GM18508 (cell line): ENCODE data around the gene SURF6.
"Not testable (repeated sequence)": the region's sequence is repeated elsewhere in the genome, so short reads cannot be mapped to it uniquely, and the experiment has no call there.

ENCODE experiments used
- ATAC-seq: cut with Tn5 transposase; IDR thresholded peaks from one replicate; pipeline ENCODE4 v1.9.1; 2021; ENCODE audit warnings: moderate number of reproducible peaks; ENCODE audit not compliant: insufficient read depth, unreplicated experiment

Gene SURF6

GRCh38 chr9:133335924-133336811 is at the start of gene SURF6:
SURF6 (minus strand) TSS chr9:133336188; CDS start chr9:133336132, 56 bp downstream.
- no peak for ATAC-seq

GRCh38 chr9:133385452-133385851 is 49.5 kb upstream of the SURF6 start:
- no peak for ATAC-seq

GRCh38 chr9:133384736-133385321 is 48.8 kb upstream of the SURF6 start:
- ATAC-seq = no peak

- ATAC-seq = no peak
These were observed 47.5 kb upstream of the SURF6 start for GRCh38 chr9:133383438-133383837.

- ATAC-seq = no peak
These were observed 46.6 kb upstream of the SURF6 start for GRCh38 chr9:133382507-133383141.

DNA sequence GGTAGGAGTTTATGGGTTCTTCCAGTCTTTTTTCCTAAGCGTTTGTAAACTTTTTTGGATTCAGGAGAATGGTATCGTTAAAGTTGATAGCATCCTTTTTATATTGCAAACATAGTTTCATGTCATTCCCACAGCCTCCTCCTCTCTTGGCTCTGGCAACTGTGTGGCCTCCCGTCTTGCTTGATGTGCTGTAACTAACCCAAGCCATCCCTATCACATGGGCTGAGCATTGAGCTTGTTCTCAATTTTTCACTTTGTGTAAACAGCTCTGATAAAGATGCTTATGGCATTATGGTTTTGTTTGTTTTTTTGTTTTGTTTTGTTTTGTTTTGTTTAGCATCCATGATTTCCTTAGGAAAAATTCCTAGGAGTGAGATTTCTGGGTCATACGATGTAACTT is 44.7 kb upstream of the SURF6 start:
- no peak for ATAC-seq

- no peak for ATAC-seq
These were observed 43.4 kb upstream of the SURF6 start for GRCh38 chr9:133379153-133380086.

- ATAC-seq = no peak
These were observed 42.5 kb upstream of the SURF6 start for GRCh38 chr9:133378408-133378962.

DNA sequence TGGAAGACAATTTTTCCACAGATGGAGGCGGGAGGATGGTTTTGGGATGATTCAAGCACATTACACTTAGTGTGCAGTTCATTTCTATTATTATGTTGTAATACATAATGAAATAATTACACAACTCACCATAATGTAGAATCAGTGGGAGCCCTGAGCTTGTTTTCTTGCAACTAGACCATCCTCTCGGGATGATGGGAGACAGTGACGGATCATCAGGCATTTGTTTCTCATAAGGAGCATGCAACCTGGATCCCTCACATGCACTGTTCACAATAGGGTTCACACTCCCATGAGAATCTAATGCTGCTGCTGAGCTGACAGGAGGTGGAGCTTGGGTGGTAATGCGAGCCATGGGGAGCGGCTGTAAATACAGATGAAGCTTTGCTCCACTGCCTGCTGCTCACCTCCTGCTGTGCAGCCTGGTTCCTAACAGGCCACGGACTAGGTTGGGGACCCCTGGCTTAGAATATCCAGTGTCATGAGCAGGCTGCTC is 41.8 kb upstream of the SURF6 start:
- no peak for ATAC-seq

DNA sequence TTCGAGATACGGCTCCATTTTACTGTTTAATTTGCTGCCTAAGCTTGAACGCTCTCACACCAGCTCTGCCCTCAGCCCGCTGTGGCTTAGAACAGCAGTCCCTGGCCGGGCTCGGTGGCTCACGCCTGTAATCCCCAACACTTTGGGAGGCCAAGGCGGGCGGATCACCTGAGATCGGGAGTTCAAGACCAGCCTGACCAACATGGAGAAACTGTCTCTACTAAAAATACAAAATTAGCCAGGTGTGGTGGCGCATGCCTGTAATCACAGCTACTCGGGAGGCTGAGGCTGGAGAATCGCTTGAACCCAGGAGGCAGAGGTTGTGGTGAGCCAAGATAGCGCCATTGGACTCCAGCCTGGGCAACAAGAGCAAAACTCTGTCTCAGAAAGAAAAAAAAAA is 41.3 kb upstream of the SURF6 start:
- not testable (repeated sequence) for ATAC-seq

DNA sequence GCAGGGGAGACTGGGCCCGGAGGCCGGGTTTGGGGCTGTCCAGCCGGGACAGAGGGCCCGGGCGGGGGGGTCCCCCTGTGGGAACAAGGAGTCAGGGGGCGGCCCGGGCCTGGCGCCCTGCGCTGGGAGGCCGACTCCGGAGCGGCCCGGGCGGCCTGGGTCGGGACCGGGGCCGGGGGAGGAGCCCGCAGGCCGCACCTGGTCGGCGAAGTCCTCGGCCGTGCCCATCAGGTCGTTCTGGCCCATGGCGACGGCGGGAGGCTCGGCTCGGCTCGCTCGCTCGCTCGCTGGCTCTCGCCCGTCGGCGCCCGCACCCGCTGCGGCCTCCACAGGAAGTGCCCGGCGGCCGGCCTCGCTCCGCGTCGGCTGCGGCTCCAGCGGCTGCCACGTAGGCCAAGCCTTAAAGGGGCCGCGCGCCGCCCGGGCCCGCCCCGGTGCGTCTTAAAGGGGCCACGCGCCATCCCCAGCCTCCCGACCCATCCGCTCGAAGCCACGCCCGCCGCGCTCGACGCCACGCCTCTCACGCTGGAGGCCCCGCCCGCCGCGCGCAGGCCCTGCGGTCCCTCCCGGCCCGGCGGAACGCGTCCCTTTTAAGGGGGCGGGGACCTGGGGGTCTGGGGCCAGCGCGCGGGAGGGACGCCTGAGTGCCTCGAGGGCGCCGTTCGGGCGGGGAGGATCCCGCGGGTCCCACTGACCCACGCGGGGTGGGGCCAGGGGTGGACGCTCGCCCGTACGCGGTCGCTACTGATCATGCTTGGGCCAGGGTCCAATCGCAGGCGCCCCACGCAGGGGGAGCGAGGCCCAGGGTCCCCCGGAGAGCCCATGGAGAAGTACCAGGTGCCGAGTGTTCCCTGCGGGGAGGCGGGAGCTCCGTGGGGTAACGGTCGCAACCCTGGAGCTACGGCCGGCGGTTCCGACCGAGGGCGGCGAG is 40.0 kb upstream of the SURF6 start, which contains the start of the genes STKLD1 and SURF4:
TSS of gene STKLD1 (plus strand) at position 643 of the 931 bp plus-strand sequence. CDS start at position 751, 108 bp downstream.
TSS of gene SURF4 (minus strand) at position 337 of the 931 bp plus-strand sequence. CDS start at position 246, 91 bp downstream.
- no peak for ATAC-seq

DNA sequence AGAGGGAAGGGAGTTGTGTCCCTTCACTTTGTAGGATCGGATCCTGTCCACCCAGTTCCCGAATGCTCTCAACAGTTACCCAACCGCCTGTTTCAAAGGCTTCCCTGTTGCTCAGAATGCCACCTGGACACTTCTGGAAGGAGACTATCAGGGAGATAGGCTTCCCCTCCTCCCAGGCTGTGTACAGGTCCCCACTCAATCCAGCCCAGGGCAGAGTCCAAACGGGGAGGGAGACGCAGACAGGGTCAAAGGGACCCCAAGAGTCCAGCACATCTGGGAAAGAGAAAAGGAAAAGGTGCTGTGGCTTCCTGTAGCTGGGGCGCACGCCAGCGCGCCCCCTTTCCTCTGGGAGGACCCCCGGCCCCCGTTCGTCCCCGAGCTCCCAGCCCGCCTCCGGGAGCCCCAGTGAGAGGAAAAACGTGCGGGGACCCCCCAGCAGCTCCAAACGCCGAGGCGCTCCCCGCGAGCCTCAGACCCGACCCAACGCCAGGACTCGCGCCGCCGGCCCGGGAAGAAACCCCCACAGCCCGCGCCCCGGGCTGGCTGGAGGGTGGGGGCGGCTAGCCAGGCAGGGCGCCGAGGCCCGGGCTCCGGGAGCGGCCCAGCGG is 39.2 kb upstream of the SURF6 start:
- ATAC-seq = no peak

GRCh38 chr9:133374612-133375115 is 38.7 kb upstream of the SURF6 start:
- no peak for ATAC-seq

DNA sequence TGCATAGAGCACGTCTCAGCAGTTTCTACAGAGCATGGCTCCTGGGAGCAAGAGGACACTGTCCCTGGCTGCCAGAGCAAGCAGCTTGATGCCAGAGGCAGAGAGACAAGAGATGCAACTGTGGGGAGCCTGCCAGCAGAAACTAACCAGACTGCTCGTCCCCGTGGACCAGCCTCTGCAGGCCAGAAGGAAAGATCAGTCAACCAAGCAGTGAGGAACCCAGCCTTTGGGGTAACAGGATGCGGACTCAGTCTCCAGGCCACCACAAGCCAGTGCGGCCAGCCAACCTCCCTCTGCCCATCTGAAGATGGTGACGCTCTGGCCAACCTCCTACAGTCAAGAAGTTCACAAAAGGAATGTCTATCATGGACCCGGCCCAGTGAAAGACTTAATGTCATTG is 36.2 kb upstream of the SURF6 start:
- no peak for ATAC-seq

GRCh38 chr9:133371261-133371711 is 35.3 kb upstream of the SURF6 start:
- ATAC-seq = no peak

- ATAC-seq = no peak
These were observed 34.7 kb upstream of the SURF6 start for GRCh38 chr9:133370685-133371084.

DNA sequence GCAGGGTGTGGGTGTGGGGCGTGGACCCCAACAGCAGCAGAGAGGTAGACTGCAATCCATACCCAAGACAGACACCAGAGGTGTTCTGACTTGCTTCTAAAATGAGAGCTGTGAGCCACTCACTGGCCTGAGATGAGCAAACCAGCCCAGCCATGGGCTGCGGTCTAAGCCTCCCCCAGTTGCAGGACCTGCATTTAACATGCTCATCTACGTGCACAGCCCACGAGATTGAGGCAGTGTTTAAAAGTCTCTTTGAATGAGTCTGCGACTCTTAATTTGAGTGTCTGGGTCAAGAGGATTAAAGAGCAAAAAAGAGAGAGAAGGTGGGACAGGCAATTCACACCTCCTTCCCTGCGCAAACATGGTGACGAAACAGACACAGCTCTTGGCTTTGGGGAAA is 33.9 kb upstream of the SURF6 start:
- no peak for ATAC-seq

DNA sequence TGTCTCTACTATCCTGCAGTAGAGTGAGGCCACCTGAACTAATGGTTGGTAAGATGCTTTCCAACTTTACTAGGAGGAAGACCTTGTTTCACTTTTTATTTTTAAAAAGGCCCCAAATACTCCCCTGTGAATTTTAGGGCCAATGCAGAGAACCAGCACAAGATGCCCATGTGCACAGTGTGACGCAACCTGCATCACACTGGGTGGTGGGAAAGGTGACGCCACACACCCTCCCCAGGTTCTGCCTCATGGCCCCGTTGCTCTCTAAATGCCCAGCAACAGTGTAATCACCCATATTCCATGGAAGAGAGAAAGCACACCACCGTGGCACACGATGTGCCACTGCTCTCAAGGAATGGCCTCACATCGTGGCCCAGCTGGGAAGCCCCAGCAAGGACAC is 33.4 kb upstream of the SURF6 start:
- ATAC-seq = no peak
